T-helper 9 cell (primary cell): ENCODE results near the gene KIF2A.

ENCODE experiments used
- DNase-seq: peaks from one replicate; pipeline ENCODE4 v3.0.0-alpha.2; 2020

KIF2A gene

DNA sequence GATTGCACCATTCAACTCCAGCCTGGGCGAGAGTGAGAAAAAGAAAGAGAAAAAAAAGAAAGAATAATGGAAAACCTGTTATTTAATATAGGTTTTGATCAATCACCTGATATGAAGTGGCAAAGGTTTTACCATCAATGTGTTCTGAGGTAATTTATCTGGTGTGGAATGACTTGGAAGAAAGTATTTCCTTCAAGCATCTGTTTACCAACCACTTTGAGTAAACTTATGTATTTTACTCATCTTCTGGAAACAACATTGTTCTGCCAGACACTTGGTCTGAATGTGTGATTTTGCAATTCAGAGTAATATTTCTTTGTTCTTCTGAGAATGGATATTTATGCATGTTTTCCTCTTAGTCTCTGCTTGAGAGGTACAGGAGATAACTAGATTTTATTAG is 24.3 kb downstream of the KIF2A start:
- no peak for DNase-seq

GRCh38 chr5:62331921-62332320 is 25.9 kb downstream of the KIF2A start:
- DNase-seq = no peak

GRCh38 chr5:62333250-62333794 is 27.3 kb downstream of the KIF2A start:
- no peak for DNase-seq

DNA sequence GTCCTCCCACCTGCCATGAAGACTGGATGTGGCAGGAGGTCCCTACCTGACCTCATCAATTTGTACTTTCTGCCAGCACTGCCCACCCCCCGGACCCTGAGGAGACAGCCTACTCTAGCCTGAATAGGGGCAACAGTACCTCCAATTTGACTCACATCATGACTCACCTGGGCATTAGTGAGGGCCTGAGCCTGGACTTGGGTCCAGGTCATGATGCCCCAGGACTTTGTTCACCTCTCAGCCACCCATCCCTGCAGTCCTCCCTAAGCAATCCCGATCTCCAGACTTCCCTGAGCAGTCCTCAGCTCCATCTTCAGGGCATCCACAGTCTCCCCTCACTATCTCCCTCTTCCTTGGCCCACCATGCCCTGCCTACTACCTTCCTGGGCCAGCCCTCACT is 28.1 kb downstream of the KIF2A start:
- no peak for DNase-seq

GRCh38 chr5:62340392-62340791 is 34.4 kb downstream of the KIF2A start:
- no peak for DNase-seq

DNA sequence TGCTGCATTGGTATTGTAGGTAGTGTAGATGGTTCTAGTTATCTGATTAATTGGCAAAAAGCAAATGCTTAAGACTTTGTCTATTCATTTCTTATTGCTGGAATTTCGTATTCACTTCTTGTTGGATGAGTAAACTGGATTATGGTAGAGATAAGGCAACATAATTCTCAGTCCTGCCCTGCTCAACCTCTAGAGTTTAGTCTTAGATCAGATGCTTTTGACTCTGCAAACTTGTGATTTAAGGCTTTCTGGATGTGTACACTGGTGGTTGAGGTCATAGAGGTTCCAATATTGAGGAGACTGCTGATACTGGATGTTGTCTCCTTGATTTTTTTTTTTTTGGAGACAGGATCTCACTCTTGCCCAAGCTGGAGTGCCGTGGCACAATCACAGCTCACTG is 35.0 kb downstream of the KIF2A start:
- DNase-seq = no peak

DNA sequence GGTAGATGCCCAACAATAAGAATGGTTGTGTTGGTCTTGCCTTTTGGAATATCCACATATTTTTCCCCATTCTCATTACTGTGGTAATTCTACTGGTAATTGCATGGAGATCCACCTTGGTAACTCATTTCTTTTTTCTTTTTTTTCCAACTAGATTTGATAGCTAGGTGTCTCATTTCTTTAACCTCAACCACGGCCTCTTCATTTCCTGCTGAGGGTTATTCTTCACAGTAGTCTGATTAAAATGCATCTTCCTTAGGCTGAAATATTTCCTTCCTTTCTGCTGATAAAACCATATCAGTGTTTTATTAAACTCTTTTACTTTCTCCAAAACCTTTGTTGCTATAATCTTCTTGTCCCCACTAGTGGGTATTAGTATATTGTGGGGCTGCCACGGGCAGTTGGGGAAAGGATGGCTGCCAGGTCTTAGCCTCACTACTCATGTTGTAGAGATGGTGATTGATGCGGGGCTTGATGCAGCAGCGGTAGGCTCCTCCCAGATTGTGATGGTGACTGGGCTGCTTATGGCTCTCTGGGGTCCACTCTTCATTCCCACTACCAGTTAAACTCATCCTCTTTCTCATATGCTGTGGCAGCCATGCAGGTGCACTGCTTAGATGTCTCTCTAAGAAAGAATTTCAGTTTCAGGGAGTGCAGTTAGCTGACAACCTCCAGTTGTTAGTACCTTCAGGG is 35.9 kb downstream of the KIF2A start:
- DNase-seq = no peak

DNA sequence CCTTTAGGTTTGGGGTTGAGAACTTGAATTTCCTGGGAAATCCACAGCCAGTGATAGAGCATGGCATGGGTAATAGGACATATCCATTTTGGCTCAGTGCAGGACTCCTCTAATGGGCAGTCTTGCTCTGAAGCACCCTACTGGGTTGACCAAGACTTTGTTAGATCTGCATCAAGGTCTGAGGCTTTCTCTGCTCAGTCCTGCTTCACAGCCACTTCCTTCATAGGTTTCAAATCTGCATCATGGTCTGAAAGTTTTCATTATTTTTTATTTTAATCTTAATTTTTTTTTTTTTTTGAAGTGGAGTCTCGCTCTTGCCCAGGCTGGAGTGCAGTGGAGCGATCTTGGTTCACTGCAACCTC is 36.5 kb downstream of the KIF2A start:
- DNase-seq = no peak

DNA sequence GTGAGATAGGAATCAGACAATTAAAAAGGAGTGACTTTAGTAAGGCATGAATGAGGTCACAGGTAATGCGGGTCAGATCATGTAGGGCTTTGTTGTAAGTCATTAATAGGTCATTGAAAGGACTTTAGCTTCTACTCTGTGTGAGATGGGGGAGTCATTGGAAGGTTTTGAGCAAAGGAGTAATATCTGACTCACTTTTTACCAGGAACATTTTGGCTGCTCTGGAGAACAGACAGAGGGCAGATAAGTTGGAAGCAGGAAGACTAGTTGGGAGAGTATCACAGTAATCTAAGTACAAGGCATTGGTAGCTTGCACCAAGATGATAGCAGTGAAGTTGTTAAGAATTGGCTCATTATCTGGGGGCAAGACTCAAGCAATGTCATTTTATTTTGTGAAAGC is 37.4 kb downstream of the KIF2A start:
- DNase-seq = no peak

GRCh38 chr5:62346748-62347147 is 40.7 kb downstream of the KIF2A start:
- DNase-seq = no peak

DNA sequence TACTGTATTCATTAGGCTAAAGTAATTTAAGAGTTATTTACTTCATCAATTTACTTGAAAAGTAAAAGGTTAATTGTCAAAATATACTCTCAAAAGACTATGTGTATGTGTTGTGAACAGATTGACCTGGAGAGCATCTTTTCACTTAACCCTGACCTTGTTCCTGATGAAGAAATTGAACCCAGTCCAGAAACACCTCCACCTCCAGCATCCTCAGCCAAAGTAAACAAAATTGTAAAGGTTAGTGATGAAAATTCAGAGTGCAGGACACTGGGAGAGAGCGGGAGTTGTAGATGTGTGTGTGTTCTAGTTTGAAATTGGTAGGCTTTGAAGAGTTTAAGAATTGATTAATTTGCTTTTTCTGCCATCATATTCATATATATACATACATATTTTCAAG is 41.9 kb downstream of the KIF2A start:
- DNase-seq = no peak

DNA sequence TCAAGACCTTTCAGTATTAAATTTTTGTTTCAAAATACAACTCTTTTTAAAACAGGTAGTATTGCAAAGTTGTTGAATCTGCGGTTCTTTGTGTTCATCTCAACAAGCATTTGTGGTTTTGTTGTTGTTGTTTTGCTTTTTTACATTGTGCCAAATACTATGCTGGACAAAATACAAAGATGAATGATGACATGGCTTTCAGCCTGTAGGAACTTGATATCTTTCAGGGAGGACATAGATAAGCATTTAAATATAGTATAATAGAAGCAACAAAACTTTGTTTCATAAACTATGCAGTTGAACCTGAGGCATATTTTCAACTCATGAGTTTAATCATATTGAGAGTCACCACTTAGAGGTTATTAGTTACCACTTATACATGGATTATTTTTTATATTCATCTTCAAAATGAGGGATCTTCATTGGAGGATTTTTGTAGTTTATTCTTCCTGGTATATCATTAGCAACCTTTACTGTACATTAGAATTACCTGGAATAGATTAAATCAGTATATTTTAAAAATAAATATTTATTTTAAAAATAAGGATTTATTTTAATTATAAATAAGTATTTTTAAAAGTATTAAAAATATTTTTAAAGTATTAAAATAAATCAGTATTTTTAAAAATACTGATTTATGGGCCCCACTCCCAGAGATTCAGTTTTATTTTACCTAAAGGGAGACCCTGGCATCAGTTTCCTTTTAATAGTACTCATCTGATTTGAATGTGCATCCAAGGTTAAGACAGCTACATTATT is 42.9 kb downstream of the KIF2A start:
- no peak for DNase-seq

- DNase-seq = no peak
Observed at GRCh38 chr5:62354028-62354874, 48.2 kb downstream of the KIF2A start.

DNA sequence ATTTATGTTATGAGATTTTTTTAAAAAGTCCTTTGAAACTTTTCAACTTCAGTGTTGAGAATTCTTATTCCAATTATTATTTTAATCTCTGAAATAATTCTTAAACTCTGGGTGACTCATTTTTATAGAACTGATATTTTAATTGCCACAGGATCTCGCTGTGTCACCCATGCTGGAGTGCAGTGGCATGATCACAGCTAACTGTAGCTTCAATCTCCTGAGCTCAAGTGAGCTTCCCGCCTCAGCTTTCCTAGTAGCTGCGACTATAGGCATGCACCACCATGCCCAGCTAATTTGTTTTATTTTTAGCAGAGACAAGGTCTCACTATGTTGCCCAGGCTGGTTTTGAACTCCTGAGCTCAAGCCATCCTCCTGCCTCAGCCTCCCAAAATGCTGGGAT is 56.7 kb downstream of the KIF2A start:
- DNase-seq = no peak

DNA sequence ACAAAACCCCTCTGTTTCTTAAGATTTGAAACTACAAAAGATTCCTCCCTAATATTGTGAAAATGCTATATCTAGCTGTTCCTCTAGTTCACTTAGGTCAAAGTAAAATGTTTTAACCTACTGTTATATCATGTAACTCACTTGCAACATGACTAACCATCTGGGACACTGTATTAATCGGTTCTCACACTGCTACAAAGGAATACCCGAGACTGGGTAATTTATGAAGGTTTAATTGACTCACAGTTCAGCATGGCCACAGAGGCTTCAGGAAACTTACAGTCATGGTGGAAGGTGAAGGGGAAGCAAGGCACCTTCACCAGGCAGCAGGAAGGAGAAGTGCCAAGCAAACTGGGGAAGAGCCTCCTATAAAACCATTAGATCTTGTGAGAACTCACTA is 63.0 kb downstream of the KIF2A start:
- no peak for DNase-seq

GRCh38 chr5:62371409-62371808 is 65.4 kb downstream of the KIF2A start:
- no peak for DNase-seq

- no peak for DNase-seq
Observed at GRCh38 chr5:62372600-62372999, 66.6 kb downstream of the KIF2A start.

DNA sequence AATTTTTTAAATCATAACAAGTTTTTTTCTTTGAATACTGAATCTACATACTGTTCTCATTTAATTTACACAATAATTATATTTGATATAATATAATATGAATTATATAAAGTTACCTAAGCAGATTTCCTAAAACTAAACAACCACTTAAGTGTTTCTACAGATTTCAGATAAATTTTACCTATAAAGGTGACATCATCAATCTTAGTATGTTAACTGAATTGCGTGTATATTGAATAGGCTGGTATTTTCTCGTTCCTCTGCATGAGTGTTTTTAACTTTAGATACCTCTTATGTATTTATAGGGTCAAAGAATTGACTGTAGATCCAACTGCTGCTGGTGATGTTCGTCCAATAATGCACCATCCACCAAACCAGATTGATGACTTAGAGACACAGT is 67.4 kb downstream of the KIF2A start:
- no peak for DNase-seq

- DNase-seq = no peak
Observed at GRCh38 chr5:62374090-62374489, 68.1 kb downstream of the KIF2A start.

- DNase-seq = no peak
Observed at GRCh38 chr5:62375627-62376026, 69.6 kb downstream of the KIF2A start.

DNA sequence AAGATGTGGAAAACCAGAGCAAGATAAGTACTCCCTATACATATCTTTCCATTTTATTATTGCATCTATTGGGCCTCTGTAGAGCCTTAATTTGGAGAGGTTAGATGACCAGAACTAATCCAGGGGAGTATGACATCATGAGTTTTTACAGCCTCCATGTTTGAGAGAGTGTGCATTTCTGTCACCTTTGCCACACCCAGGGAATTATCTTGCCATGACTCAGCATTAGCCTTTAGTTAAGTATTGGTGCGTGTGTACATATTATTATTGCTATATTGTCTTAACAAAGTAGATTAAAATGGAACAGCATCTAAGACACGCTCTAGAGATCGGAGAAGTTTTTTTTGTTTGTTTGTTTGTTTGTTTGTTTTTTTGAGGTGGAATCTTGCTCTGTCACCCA is 70.1 kb downstream of the KIF2A start:
- no peak for DNase-seq

- no peak for DNase-seq
Observed at GRCh38 chr5:62385131-62385530, 79.1 kb downstream of the KIF2A start.

DNA sequence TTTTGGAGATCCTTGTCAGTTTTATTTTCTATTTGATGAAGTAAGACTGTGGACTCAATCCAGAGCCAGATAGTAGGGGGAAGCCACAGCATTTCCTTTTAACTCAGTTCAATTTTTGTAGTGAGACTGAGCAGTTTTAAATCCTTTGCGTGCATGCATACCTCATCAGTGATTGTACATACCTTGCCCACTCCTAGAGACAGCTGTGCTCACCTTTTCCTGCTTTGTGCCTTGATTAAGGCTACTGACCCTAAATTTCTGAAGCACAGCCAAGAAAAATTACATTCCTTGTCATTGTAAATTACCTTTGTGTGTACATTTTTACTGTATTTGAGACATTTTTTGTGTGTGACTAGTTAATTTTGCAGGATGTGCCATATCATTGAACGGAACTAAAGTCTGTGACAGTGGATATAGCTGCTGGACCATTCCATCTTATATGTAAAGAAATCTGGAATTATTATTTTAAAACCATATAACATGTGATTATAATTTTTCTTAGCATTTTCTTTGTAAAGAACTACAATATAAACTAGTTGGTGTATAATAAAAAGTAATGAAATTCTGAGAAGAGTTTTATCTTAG is 79.9 kb downstream of the KIF2A start:
- DNase-seq = no peak
